ENCODE data around the gene INSR. TPM values are rescaled to one million over a fixed set of nuclear protein-coding genes. Genes with fewer than 3 reads are reported as not detected.

INSR gene
- total and polyA plus RNA-seq, 2 of the 8 experiments (the other 6 are each of a cell fraction or from before 2014, with no cell fraction given): 13.1 to 48.7 TPM

- Histone ChIP-seq H4K20me1 (replicated peaks in 1 of 2; ENCODE audit: control insufficient read depth in 1 of 2, insufficient read depth in 2 of 2, low read length in 2 of 2) (peaks cover 0 to 3% of the 10 kb centered on the region in 2 experiments), H3K27ac (ENCODE audit: low read depth, low read length) (no peak overlapping the region), H3K56ac (replicated peaks; ENCODE audit: insufficient read length, low read depth, low read length) (no peak overlapping the region), H2BK12ac (ENCODE audit: low read depth, low read length) (no peak overlapping the region), H4K91ac (replicated peaks; ENCODE audit: insufficient read length, low read length) (no peak overlapping the region), H3K23me2 (ENCODE audit: low read depth, low read length) (peaks cover 1% of the 10 kb centered on the region; the same call in 1 of the 2 replicates), H3K4me2 (ENCODE audit: insufficient read depth in 1 of 2, low read depth in 2 of 2, low read length in 2 of 2) (no peak overlapping the region), H2BK5ac (ENCODE audit: low read depth, low read length) (no peak overlapping the region), H3K79me2 (ENCODE audit: control insufficient read depth in 1 of 2, insufficient read depth in 2 of 2, low read length in 2 of 2) (peaks cover 0 to 12% of the 10 kb centered on the region in 2 experiments; a peak in 2 of 4 replicates), H3K4me1 (replicated peaks in 1 of 4; ENCODE audit: control insufficient read depth in 3 of 4, insufficient read depth in 4 of 4, low read length in 3 of 4) (peaks cover 0 to 3% (median 0%) of the 10 kb centered on the region in 4 experiments; a peak in 3 of 7 replicates), H4K8ac (ENCODE audit: extremely low read depth, insufficient read depth, low read length) (no peak overlapping the region), H3K14ac (ENCODE audit: insufficient read length) (no peak overlapping the region), H3K4ac (replicated peaks; ENCODE audit: insufficient read length, low read depth, low read length) (no peak overlapping the region), H3K23ac (ENCODE audit: insufficient read length) (no peak overlapping the region), H3K4me3 (ENCODE audit: extremely low read depth in 1 of 4, insufficient read depth in 2 of 4, low read depth in 3 of 4, low read length in 4 of 4) (no peak overlapping the region), H2AFZ (ENCODE audit: low read length) (no peak overlapping the region), H3K27me3 (replicated peaks in 1 of 4; ENCODE audit: control insufficient read depth in 3 of 4, extremely low read depth in 1 of 4, insufficient read depth in 3 of 4, low read length in 3 of 4) (no peaks in the 10 kb centered on the region), H3K79me1 (ENCODE audit: low read depth, low read length) (peaks cover 2% of the 10 kb centered on the region), H2BK120ac (replicated peaks; ENCODE audit: low read depth, low read length) (no peak overlapping the region), H2AK5ac (ENCODE audit: low read depth, low read length) (no peak overlapping the region), H3K36me3 (ENCODE audit: control insufficient read depth in 2 of 4, insufficient read depth in 4 of 4, low read length in 3 of 4) (no peaks in the 10 kb centered on the region; a peak in 1 of 8 replicates), H2BK20ac (ENCODE audit: low read length) (no peak overlapping the region), H2BK15ac (ENCODE audit: low read length) (no peak overlapping the region), H4K5ac (ENCODE audit: insufficient read length, low read depth, low read length) (no peak overlapping the region), H3K9ac (replicated peaks in 1 of 4; ENCODE audit: extremely low read depth in 1 of 4, low read depth in 3 of 4, low read length in 3 of 4) (no peak overlapping the region), H3K9me3 (ENCODE audit: insufficient read depth in 2 of 2, low read depth in 1 of 2, low read length in 1 of 2) (no peaks in the 10 kb centered on the region), H3K18ac (ENCODE audit: extremely low read depth, low read length) (no peak overlapping the region)
- ChIA-PET POLR2A (ENCODE audit: partially characterized antibody) (interaction anchor here (1.1 kb wide), 1 partner anchor 17 kb away, joined by 3 read pairs; no protein-coding TSS in a partner anchor), CTCF (ENCODE audit: partially characterized antibody) (no interaction called here)
- 88% methylated on average over 2 of the region's 2 CpGs; no CpG with 5 or more reads in 1 of the 2 experiments for WGBS, 2 experiments (ENCODE audit: extremely low coverage in 1 of 2, insufficient coverage in 1 of 2, insufficient read length in 1 of 2, insufficient replicate concordance in 2 of 2, low coverage in 1 of 2, low lambda C conversion rate in 2 of 2, missing lambda C conversion rate in 1 of 2)
- TF ChIP-seq SIRT6 (IDR thresholded peaks at IDR 0.05; ENCODE audit: low read length) (no peak), RFX5 (IDR thresholded peaks at IDR 0.05; ENCODE audit: borderline replicate concordance, low read depth, low read length) (no peak), HDAC2 (IDR thresholded peaks at IDR 0.05; ENCODE audit: borderline replicate concordance in 1 of 2, low read depth in 2 of 2, low read length in 2 of 2) (no peak), CTBP2 (IDR thresholded peaks at IDR 0.05; ENCODE audit: borderline replicate concordance, insufficient read depth, insufficient read length, low read length) (no peak), JUND (IDR thresholded peaks at IDR 0.05; ENCODE audit: low read length) (no peak), NRF1 (IDR thresholded peaks at IDR 0.05; ENCODE audit: low read depth, low read length) (no peak), TEAD4 (IDR thresholded peaks at IDR 0.05; ENCODE audit: low read depth, low read length) (no peak), SIX5 (IDR thresholded peaks at IDR 0.05; ENCODE audit: low read depth, low read length) (no peak)
- FAIRE-seq (no peak), DNase-seq (ENCODE audit: low read depth in 1 of 2, low spot score in 2 of 2) (no peak)
Observed at GRCh38 chr19:7202888-7203287, 91.3 kb downstream of the INSR start.

All from H1 (cell line).